GM12872 (cell line): ENCODE data around the gene MEG3.

ENCODE experiments used
- TF ChIP-seq, protein P1 (sequence below): IDR thresholded peaks from 3 replicates; pipeline ENCODE4 v1.5.1; 2011; ENCODE audit warnings: low read depth, mild to moderate bottlenecking, low read length, moderate library complexity; ENCODE audit not compliant: insufficient read depth

Gene MEG3

DNA sequence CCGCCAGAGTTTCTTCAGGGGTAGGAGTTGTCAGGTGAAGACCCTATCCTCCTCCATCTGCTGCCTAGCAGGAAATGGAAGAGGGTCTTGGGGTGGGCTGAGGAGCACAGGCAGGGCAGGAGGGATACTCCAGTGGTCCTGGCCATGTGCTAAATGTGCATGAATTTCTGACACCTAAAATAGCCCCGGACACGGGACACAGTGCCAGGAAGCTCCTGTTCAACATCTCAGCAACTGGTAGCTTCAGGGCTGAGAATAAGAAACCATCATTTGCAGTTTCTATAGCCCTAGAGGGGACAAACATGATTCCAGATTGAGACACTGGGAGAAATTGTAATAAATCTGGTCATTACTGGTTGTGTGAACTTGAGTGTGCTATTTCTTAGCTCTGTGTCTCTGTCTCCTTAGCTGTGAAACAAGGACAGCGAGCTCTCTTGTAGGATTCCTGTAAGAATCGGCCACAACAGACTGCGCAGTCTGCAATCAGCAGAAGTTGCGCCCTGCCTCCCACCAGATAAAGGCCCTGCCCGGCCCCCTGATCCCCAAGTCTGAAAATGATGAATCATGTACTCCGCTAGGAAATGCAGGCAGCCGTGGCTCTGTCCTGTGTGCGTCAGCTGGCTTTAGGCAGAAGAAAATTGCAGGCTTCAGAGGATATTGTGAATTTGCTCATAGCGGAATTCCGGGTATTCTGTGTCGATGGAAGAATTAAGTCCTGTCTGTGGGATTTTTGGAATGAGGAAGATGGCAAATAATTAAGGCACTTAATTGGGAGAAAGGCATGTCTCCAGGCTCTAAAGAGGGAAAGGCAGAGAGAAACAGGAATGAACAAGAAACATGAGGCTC is 35.2 kb upstream of the MEG3 start:
- TF ChIP-seq, protein P1, sequence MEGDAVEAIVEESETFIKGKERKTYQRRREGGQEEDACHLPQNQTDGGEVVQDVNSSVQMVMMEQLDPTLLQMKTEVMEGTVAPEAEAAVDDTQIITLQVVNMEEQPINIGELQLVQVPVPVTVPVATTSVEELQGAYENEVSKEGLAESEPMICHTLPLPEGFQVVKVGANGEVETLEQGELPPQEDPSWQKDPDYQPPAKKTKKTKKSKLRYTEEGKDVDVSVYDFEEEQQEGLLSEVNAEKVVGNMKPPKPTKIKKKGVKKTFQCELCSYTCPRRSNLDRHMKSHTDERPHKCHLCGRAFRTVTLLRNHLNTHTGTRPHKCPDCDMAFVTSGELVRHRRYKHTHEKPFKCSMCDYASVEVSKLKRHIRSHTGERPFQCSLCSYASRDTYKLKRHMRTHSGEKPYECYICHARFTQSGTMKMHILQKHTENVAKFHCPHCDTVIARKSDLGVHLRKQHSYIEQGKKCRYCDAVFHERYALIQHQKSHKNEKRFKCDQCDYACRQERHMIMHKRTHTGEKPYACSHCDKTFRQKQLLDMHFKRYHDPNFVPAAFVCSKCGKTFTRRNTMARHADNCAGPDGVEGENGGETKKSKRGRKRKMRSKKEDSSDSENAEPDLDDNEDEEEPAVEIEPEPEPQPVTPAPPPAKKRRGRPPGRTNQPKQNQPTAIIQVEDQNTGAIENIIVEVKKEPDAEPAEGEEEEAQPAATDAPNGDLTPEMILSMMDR: no peak

DNA sequence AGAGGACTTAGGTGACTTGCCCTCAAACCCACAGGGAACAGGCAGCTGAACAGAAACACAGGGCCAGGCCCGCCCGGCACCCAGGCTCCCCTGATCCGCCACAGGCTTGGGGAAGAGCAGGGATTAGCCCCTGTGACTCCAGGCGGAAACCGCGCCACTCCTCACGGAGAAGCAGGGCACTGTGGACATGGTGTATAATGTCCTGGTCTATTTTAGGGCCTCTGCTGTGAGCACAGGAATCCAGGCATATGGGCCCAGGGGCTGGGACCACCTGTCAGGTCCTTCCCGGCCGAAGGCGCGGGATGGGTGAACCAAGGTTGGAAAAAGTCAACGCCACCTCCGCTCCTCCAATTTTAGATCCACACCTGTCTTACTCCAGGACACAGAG is 34.6 kb upstream of the MEG3 start:
- TF ChIP-seq, protein P1: no peak

DNA sequence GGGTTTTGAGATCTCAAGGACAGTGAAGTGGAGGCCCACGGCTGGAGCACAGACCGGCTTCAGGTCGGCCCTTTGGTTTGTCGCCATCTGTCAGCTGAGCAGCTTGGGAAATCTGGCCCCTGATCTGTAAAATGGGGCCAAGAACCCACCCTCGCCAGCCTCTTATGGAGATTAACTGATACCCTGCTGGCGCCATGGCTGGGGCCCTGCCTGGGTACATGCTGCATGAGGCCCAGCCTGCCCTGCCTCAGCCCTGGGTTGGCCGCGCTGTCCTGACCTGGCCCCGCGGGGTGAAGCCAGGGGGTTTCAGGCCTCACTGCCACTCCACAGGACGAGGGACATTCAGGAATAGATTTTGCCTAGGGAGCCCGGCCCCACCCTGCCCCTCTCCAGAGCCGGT is 33.9 kb upstream of the MEG3 start:
- TF ChIP-seq, protein P1: no peak

DNA sequence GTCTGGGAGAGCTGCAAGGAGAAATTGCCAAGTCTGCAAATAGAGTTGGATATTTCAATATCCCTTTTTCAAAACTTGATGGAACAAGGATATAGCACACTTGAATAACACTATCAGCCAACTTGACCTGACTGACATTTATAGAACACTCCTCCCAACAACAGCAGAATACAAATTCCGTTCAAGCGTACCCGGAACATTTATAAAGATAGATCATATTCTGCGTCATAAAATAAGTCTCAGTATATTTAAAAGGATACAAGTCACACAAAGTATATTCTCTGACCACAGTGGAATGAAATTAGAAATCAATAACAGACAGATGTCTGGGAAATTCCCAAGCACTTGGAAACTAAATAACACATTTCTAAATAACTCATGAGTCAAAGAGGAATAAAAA is 29.0 kb upstream of the MEG3 start:
- TF ChIP-seq, protein P1: no peak

DNA sequence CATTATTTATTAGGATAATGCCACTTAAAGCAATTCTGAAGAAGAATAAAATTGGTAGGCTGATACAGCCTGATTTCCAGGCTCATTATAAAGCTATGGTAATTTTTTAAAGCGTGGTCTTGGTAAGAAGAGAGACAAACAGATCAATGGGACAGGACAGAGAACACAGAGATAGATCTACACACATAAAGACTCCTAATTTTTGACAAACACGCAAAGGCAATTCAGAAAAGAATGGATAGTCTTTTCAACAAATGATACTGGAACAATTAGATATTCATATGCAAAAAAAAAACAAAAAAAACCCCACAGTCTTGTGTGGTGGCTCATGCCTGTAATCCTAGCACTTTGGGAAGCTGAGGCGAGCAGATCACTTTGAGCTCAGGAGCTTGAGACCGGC is 25.9 kb upstream of the MEG3 start:
- TF ChIP-seq, protein P1: no peak

DNA sequence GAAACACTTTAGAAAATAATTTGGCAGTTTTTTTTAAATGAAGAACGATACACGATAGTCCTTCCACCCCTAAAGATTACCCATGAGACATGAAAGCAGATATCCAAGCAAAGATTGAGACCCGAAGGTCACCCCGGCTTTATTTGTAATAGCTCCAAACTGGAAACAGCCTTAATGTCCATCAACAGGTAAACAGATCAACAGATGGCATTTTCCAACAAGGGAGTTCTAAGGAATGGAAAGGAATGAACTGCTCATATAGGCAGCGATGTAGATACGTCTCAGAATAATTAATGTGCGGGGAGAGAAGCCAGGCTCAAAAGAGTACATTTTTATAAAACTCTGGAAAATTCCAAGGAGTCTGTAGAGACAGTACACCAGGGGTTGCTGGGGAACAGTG is 23.7 kb upstream of the MEG3 start:
- TF ChIP-seq, protein P1: no peak

DNA sequence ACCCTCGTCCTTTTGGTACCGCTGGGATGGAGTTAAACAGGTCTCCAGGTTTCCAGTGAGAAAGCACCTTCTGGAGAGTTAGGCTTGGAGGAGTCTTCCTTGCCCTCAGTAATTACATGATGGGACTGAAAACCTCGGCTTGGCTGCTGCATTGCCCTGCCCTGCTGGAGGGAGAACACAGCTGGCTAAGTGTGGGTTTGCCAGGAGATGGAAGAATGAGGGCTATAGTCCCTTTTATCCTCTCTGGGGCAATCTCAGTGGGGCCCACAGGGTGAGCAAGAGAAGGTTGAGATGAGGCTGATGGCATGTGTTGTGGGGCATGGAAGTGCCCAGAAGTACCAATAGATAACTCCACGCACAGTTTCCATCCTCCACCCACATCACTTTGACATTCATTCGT is 23.2 kb upstream of the MEG3 start:
- TF ChIP-seq, protein P1: no peak
